ENCODE data around the gene CDHR3. TPM values are rescaled to one million over a fixed set of nuclear protein-coding genes. Genes with fewer than 3 reads are reported as not detected.

The CDHR3 gene
- total RNA-seq, 1 donor from 2014 or later, result 1.4 TPM

GRCh38 chr7:106029451-106029850, 66.4 kb downstream of the CDHR3 start:
- Mint-ChIP-seq H3K27ac (no peak overlapping the region), H3K27me3 (ENCODE audit: insufficient read depth, low read depth) (peaks cover 9% of the 10 kb centered on the region), H3K4me1 (peaks cover 24% of the 10 kb centered on the region), H3K4me3 (no peak overlapping the region), H3K36me3 (peaks cover 2% of the 10 kb centered on the region), H3K9me3 (peaks cover 2% of the 10 kb centered on the region)
- H3K4me3 ChIP-seq, result no peak overlapping the region
- peaks cover 9% of the 10 kb centered on the region for H3K4me1 ChIP-seq
- TF ChIP-seq CTCF (IDR thresholded peaks at IDR 0.05) (no peak), EZH2phosphoT487 (IDR thresholded peaks at IDR 0.05) (no peak), EZH2 (IDR thresholded peaks at IDR 0.05) (no peak)
- DNase-seq (ENCODE audit: low spot score), result no peak
- H2AFZ ChIP-seq (replicated peaks), result no peak overlapping the region
- no peaks in the 10 kb centered on the region for H4K20me1 ChIP-seq (ENCODE audit: low read depth)
- H3F3A ChIP-seq (ENCODE audit: low read depth), result no peaks in the 10 kb centered on the region
- H3K27ac ChIP-seq, result no peak overlapping the region
- H3K79me2 ChIP-seq (ENCODE audit: low read depth), result no peaks in the 10 kb centered on the region
- peaks cover 5% of the 10 kb centered on the region for H3K27me3 ChIP-seq
- H3K36me3 ChIP-seq, result no peaks in the 10 kb centered on the region
- no peak overlapping the region for H3K9ac ChIP-seq
- H3K9me3 ChIP-seq (ENCODE audit: low read depth), result no peaks in the 10 kb centered on the region
- no peak overlapping the region for H3K4me2 ChIP-seq

GRCh38 chr7:106029941-106030340, 66.9 kb downstream of the CDHR3 start:
- Mint-ChIP-seq H3K27me3 (ENCODE audit: insufficient read depth, low read depth) (peaks cover 9% of the 10 kb centered on the region), H3K4me1 (peaks cover 24% of the 10 kb centered on the region), H3K36me3 (peaks cover 2% of the 10 kb centered on the region), H3K4me3 (no peak overlapping the region), H3K27ac (no peak overlapping the region), H3K9me3 (peaks cover 2% of the 10 kb centered on the region)
- no peak for DNase-seq (ENCODE audit: low spot score)
- H3F3A ChIP-seq (ENCODE audit: low read depth), result no peaks in the 10 kb centered on the region
- peaks cover 5% of the 10 kb centered on the region for H3K27me3 ChIP-seq
- no peaks in the 10 kb centered on the region for H3K9me3 ChIP-seq (ENCODE audit: low read depth)
- no peak for TF ChIP-seq CTCF (IDR thresholded peaks at IDR 0.05)
- no peak for TF ChIP-seq EZH2 (IDR thresholded peaks at IDR 0.05)
- TF ChIP-seq EZH2phosphoT487 (IDR thresholded peaks at IDR 0.05), result no peak
- H3K9ac ChIP-seq, result no peak overlapping the region
- no peak overlapping the region for H3K4me3 ChIP-seq
- H4K20me1 ChIP-seq (ENCODE audit: low read depth), result no peaks in the 10 kb centered on the region
- no peak overlapping the region for H3K27ac ChIP-seq
- H3K36me3 ChIP-seq, result no peaks in the 10 kb centered on the region
- no peaks in the 10 kb centered on the region for H3K79me2 ChIP-seq (ENCODE audit: low read depth)
- H3K4me2 ChIP-seq, result no peak overlapping the region
- no peak overlapping the region for H2AFZ ChIP-seq (replicated peaks)
- H3K4me1 ChIP-seq, result peaks cover 9% of the 10 kb centered on the region

- no peak for TF ChIP-seq EZH2 (IDR thresholded peaks at IDR 0.05)
- no peak for TF ChIP-seq EZH2phosphoT487 (IDR thresholded peaks at IDR 0.05)
- no peak for TF ChIP-seq CTCF (IDR thresholded peaks at IDR 0.05)
- H3F3A ChIP-seq (ENCODE audit: low read depth), result no peaks in the 10 kb centered on the region
- Mint-ChIP-seq H3K4me1 (peaks cover 24% of the 10 kb centered on the region), H3K27me3 (ENCODE audit: insufficient read depth, low read depth) (peaks cover 9% of the 10 kb centered on the region), H3K9me3 (peaks cover 2% of the 10 kb centered on the region), H3K4me3 (no peak overlapping the region), H3K36me3 (peaks cover 2% of the 10 kb centered on the region), H3K27ac (peak overlapping the region; percentile 64)
- peak overlapping the region; percentile 12 for H3K4me2 ChIP-seq
- no peak for DNase-seq (ENCODE audit: low spot score)
- no peak overlapping the region for H3K27ac ChIP-seq
- H3K4me1 ChIP-seq, result peaks cover 9% of the 10 kb centered on the region
- no peaks in the 10 kb centered on the region for H3K36me3 ChIP-seq
- H4K20me1 ChIP-seq (ENCODE audit: low read depth), result no peaks in the 10 kb centered on the region
- no peaks in the 10 kb centered on the region for H3K79me2 ChIP-seq (ENCODE audit: low read depth)
- H2AFZ ChIP-seq (replicated peaks), result peak overlapping the region; percentile 30
- no peak overlapping the region for H3K9ac ChIP-seq
- no peaks in the 10 kb centered on the region for H3K9me3 ChIP-seq (ENCODE audit: low read depth)
- H3K4me3 ChIP-seq, result no peak overlapping the region
- H3K27me3 ChIP-seq, result peaks cover 5% of the 10 kb centered on the region
These were observed 68.4 kb downstream of the CDHR3 start for GRCh38 chr7:106031300-106032035.

Data from neural progenitor cell (in vitro differentiated cells).